SK-N-SH (cell line): ENCODE data around the gene CES5A. TPM values are rescaled to one million over a fixed set of nuclear protein-coding genes. Genes with fewer than 3 reads are reported as not detected.
"Not testable (repeated sequence)": the region's sequence is repeated elsewhere in the genome, so short reads cannot be mapped to it uniquely, and the experiment has no call there.

ENCODE experiments used
- CTCF ChIA-PET: fragments of 300-600, 350-600 bp; formaldehyde crosslinking; extraction: SDS; loops from one replicate; lab custom pipeline; 2021; lab: Yijun Ruan, JAX
- POLR2A ChIA-PET: fragments of 350-600 bp; sonication (Branson Sonifier 250); formaldehyde crosslinking; extraction: SDS; loops from one replicate; lab custom pipeline; 2020; ENCODE audit warnings: antibody characterized with exemption, inconsistent platforms; lab: Yijun Ruan, JAX
- DNase-seq: peaks from one replicate; pipeline ENCODE4 v3.0.0; 2012
- H2AFZ ChIP-seq: fragments of 200-600 bp; sonication (generic); 2 replicates; pipeline ENCODE4 v1.8.1; 2016; ENCODE audit warnings: antibody characterized with exemption, mild to moderate bottlenecking, low read depth
- H3F3A ChIP-seq: fragments of 200-600 bp; sonication (generic); replicated peaks from 2 replicates; pipeline ENCODE3; 2016; ENCODE audit warnings: antibody characterized with exemption, mild to moderate bottlenecking; ENCODE audit not compliant: insufficient read depth
- H3K27ac ChIP-seq, 2 experiments: fragments of 200-500 bp in 1 of 2; fragments of 200-600 bp in 1 of 2; sonication (Bioruptor generic) in 1 of 2; sonication (generic), shearing (Covaris generic) in 1 of 2; 2 replicates each; pipeline versions ENCODE4 v1.5.1 to v1.6.1; 2014 to 2016; ENCODE audit warnings: low read depth in 2 of 2, inconsistent platforms in 1 of 2, low read length in 1 of 2, mild to moderate bottlenecking in 1 of 2, mixed read lengths in 1 of 2
- H3K27me3 ChIP-seq: fragments of 200-600 bp; sonication (generic), shearing (Covaris generic); 2 replicates; pipeline ENCODE4 v1.6.1; 2016; ENCODE audit warnings: mixed run types; ENCODE audit not compliant: insufficient read depth
- H3K36me3 ChIP-seq, 2 experiments: fragments of 200-500 bp in 1 of 2; fragments of 200-600 bp in 1 of 2; sonication (Bioruptor generic) in 1 of 2; sonication (generic) in 1 of 2; replicated peaks in 1 of 2; 2 replicates each; pipeline versions ENCODE3 to v1.5.1; 2014 to 2016; ENCODE audit warnings: low read length in 1 of 2, mild to moderate bottlenecking in 1 of 2; ENCODE audit not compliant: insufficient read depth in 2 of 2, control insufficient read depth in 1 of 2
- H3K4me1 ChIP-seq, 2 experiments: fragments of 200-500 bp in 1 of 2; fragments of 200-600 bp in 1 of 2; sonication (Bioruptor generic) in 1 of 2; sonication (generic), shearing (Covaris generic) in 1 of 2; 2 replicates each; pipeline versions ENCODE4 v1.5.1 to v1.6.1; 2014 to 2016; ENCODE audit warnings: low read depth in 1 of 2, low read length in 1 of 2, mixed run types in 1 of 2; ENCODE audit not compliant: insufficient read depth in 2 of 2, control insufficient read depth in 1 of 2
- H3K4me2 ChIP-seq: fragments of 200-600 bp; sonication (generic), shearing (Covaris generic); 2 replicates; pipeline ENCODE4 v1.6.1; 2017; ENCODE audit warnings: mixed run types
- H3K4me3 ChIP-seq, 2 experiments: fragments of 200-500 bp in 1 of 2; fragments of 200-600 bp in 1 of 2; sonication (Bioruptor generic) in 1 of 2; sonication (generic), shearing (Covaris generic) in 1 of 2; 2 replicates each; pipeline versions ENCODE4 v1.5.1 to v1.8.1; 2014 to 2016; ENCODE audit warnings: low read depth in 2 of 2, inconsistent platforms in 1 of 2, low read length in 1 of 2, mild to moderate bottlenecking in 1 of 2, mixed read lengths in 1 of 2, moderate library complexity in 1 of 2
- H3K79me2 ChIP-seq: fragments of 200-600 bp; sonication (generic); 2 replicates; pipeline ENCODE4 v1.8.1; 2017; ENCODE audit warnings: mild to moderate bottlenecking; ENCODE audit not compliant: insufficient read depth
- H3K9ac ChIP-seq: fragments of 200-600 bp; sonication (generic); 2 replicates; pipeline ENCODE4 v1.6.1; 2017; ENCODE audit warnings: mixed run types
- H3K9me2 ChIP-seq: fragments of 200-600 bp; sonication (generic); 2 replicates; pipeline ENCODE4 v1.6.1; 2017; ENCODE audit warnings: mixed run types
- H3K9me3 ChIP-seq: fragments of 200-600 bp; sonication (generic); 2 replicates; pipeline ENCODE4 v1.6.1; 2017; ENCODE audit warnings: mixed run types, mild to moderate bottlenecking, moderate library complexity
- H4K20me1 ChIP-seq: fragments of 200-600 bp; sonication (generic); 2 replicates; pipeline ENCODE4 v1.6.1; 2017; ENCODE audit warnings: mild to moderate bottlenecking, mixed run types; ENCODE audit not compliant: insufficient read depth
- EP300 ChIP-seq, 2 experiments: IDR thresholded peaks; 2 replicates each; pipeline versions ENCODE4 v1.4.0 to v1.6.1; 2012; ENCODE audit warnings: borderline replicate concordance in 1 of 2, low read depth in 1 of 2, low read length in 1 of 2
- FOXJ3 ChIP-seq: sonication (generic); formaldehyde crosslinking; IDR thresholded peaks from 2 replicates; pipeline ENCODE4 v1.5.1; 2020; ENCODE audit warnings: mild to moderate bottlenecking, missing genetic modification reagents
- GATA2 ChIP-seq: sonication (generic); formaldehyde crosslinking; IDR thresholded peaks from 2 replicates; pipeline ENCODE4 v1.5.0; 2020; ENCODE audit warnings: mild to moderate bottlenecking, missing genetic modification reagents
- IRF3 ChIP-seq: fragments of 150-350 bp; IDR thresholded peaks from 2 replicates; pipeline ENCODE4 v1.6.1; 2016; ENCODE audit warnings: mild to moderate bottlenecking, low read depth, low read length
- JUND ChIP-seq: IDR thresholded peaks from 2 replicates; pipeline ENCODE4 v1.4.0; 2012
- MEF2A ChIP-seq: IDR thresholded peaks from 2 replicates; pipeline ENCODE4 v1.4.0; 2012; ENCODE audit warnings: low read depth, borderline replicate concordance
- NFIC ChIP-seq: IDR thresholded peaks from 2 replicates; pipeline ENCODE4 v1.4.0; 2012; ENCODE audit warnings: borderline replicate concordance
- PBX3 ChIP-seq: IDR thresholded peaks from 2 replicates; pipeline ENCODE4; 2012
- POLR2AphosphoS5 ChIP-seq: IDR thresholded peaks from 2 replicates; pipeline ENCODE4 v1.6.1; 2012; ENCODE audit warnings: low read depth, low read length
- RAD21 ChIP-seq: IDR thresholded peaks from 2 replicates; pipeline ENCODE4 v1.6.1; 2012; ENCODE audit warnings: mild to moderate bottlenecking, low read length
- SIN3A ChIP-seq: IDR thresholded peaks from 2 replicates; pipeline ENCODE4 v1.6.1; 2012; ENCODE audit warnings: low read depth, mild to moderate bottlenecking, low read length, moderate library complexity, borderline replicate concordance
- SMC3 ChIP-seq: IDR thresholded peaks from 2 replicates; pipeline ENCODE4 v1.6.1; 2012; ENCODE audit warnings: low read depth, low read length, improper control_type of control experiment
- TAF1 ChIP-seq: IDR thresholded peaks from 2 replicates; pipeline ENCODE4 v1.6.1; 2012; ENCODE audit warnings: low read depth, mild to moderate bottlenecking, low read length, moderate library complexity, borderline replicate concordance
- USF2 ChIP-seq: fragments of 150-350 bp; IDR thresholded peaks from 2 replicates; pipeline ENCODE4 v1.6.1; 2017; ENCODE audit warnings: antibody characterized with exemption, low read length, low read depth, borderline replicate concordance
- ZBTB33 ChIP-seq: IDR thresholded peaks from 2 replicates; pipeline ENCODE4 v1.4.0; 2012; ENCODE audit warnings: low read depth, borderline replicate concordance
- WGBS: methylation state at CpG from one replicate; pipeline ENCODE4 v1.1.6; 2017; ENCODE audit warnings: low lambda C conversion rate; 5-methylcytosine and 5-hydroxymethylcytosine counted together
- polyA plus RNA-seq, 3 experiments: library from polyadenylated mRNA; depleted of rRNA; stranded (reverse); fragments of >200 nt; gene quantifications; 2 replicates each; pipeline ENCODE4 v1.2.3, GENCODE V29; 2012

CES5A gene
- polyA plus RNA-seq, 1 of the 3 experiments (the other 2 are of a cell fraction): not detected

GRCh38 chr16:55913716-55914115, 38.5 kb upstream of the CES5A start:
- POLR2A ChIA-PET: no interaction called here
- Histone ChIP-seq H3K36me3 (no peaks in the 10 kb centered on the region), H3K4me3 (no peak overlapping the region), H3K4me1 (peaks cover 0 to 22% of the 10 kb centered on the region in 2 experiments; a peak in 2 of 4 replicates), H3K4me2 (no peak overlapping the region), H3K27ac (peak overlapping the region in 1 of 2 experiments; percentile 53; a peak in 1 of 4 replicates), H3K9ac (no peak overlapping the region), H3F3A (no peaks in the 10 kb centered on the region), H3K27me3 (no peaks in the 10 kb centered on the region), H3K79me2 (no peaks in the 10 kb centered on the region), H3K9me2 (no peaks in the 10 kb centered on the region), H3K9me3 (no peaks in the 10 kb centered on the region), H2AFZ (no peak overlapping the region), H4K20me1 (no peaks in the 10 kb centered on the region)
- 0% methylated on average over 2 of the region's 2 CpGs for WGBS
- TF ChIP-seq RAD21 (no peak), GATA2 (CRISPR knock-in tag) (0 out of 2 replicates have a peak, but pooled peaks have one; percentile 13)
- peak; percentile 45 for DNase-seq
- CTCF ChIA-PET: interaction anchor here (0.9 kb wide), 1 partner anchor 30 kb away, joined by 3 read pairs; no protein-coding TSS in a partner anchor

- 10% methylated on average over 1 of the region's 2 CpGs for WGBS
- H4K20me1 ChIP-seq, H3K9me3 ChIP-seq, H3K36me3 ChIP-seq, H3K79me2 ChIP-seq, H2AFZ ChIP-seq, DNase-seq, POLR2A ChIA-PET, H3K27me3 ChIP-seq, H3K4me3 ChIP-seq, H3F3A ChIP-seq, H3K4me2 ChIP-seq, H3K9ac ChIP-seq, H3K9me2 ChIP-seq: not testable (repeated sequence)
- Histone ChIP-seq H3K4me1 (peaks cover 0 to 22% of the 10 kb centered on the region in 2 experiments; a peak in 2 of 4 replicates), H3K27ac (peak overlapping the region in 1 of 2 experiments; percentile 8; a peak in 2 of 4 replicates)
- CTCF ChIA-PET: interaction anchor here (0.9 kb wide), 1 partner anchor 30 kb away, joined by 3 read pairs; no protein-coding TSS in a partner anchor
These were observed 37.9 kb upstream of the CES5A start for GRCh38 chr16:55913121-55913520.

GRCh38 chr16:55912022-55912421, 36.8 kb upstream of the CES5A start:
- ChIA-PET CTCF (no interaction called here), POLR2A (no interaction called here)
- H4K20me1 ChIP-seq: no peaks in the 10 kb centered on the region
- no peaks in the 10 kb centered on the region for H3K9me3 ChIP-seq
- no peaks in the 10 kb centered on the region for H3F3A ChIP-seq
- no peak overlapping the region for H3K4me3 ChIP-seq
- no peaks in the 10 kb centered on the region for H3K36me3 ChIP-seq
- H3K9ac ChIP-seq: no peak overlapping the region
- no peak overlapping the region for H2AFZ ChIP-seq
- no peak overlapping the region for H3K27ac ChIP-seq
- no peaks in the 10 kb centered on the region for H3K9me2 ChIP-seq
- no peaks in the 10 kb centered on the region for H3K27me3 ChIP-seq
- peaks cover 0 to 22% of the 10 kb centered on the region in 2 experiments; a peak in 2 of 4 replicates for H3K4me1 ChIP-seq
- no peaks in the 10 kb centered on the region for H3K79me2 ChIP-seq
- WGBS: 26% methylated on average over 9 of the region's 9 CpGs
- peak; percentile 7 for DNase-seq
- no peak overlapping the region for H3K4me2 ChIP-seq
- no peak for TF ChIP-seq JUND
- TF ChIP-seq FOXJ3 (CRISPR knock-in tag): no peak
- no peak for TF ChIP-seq USF2
- TF ChIP-seq SIN3A: no peak
- TF ChIP-seq MEF2A: no peak
- TF ChIP-seq EP300 (IDR thresholded peaks at IDR 0.05; ENCODE audit: borderline replicate concordance in 1 of 2, low read depth in 1 of 2, low read length in 1 of 2): no peak
- TF ChIP-seq NFIC: no peak
- no peak for TF ChIP-seq ZBTB33
- no peak for TF ChIP-seq TAF1
- no peak for TF ChIP-seq SMC3
- no peak for TF ChIP-seq PBX3
- no peak for TF ChIP-seq POLR2AphosphoS5
- no peak for TF ChIP-seq IRF3
